Measurements from ENCODE around the gene A1CF.

GRCh38 chr10:50824782-50825181 lies 60.6 kb downstream of the A1CF start:
- TF ChIP-seq CTCF (IDR thresholded peaks at IDR 0.05; ENCODE audit: borderline replicate concordance, extremely low read depth, low read length, poor library complexity, severe bottlenecking) (no peak), EZH2 (IDR thresholded peaks at IDR 0.05; ENCODE audit: borderline replicate concordance, low read depth, low read length, severe bottlenecking) (no peak)

Measured in DND-41 (cell line).